HG03565 (cell line): Measurements from ENCODE around the gene NAA30.

Source experiments
- ATAC-seq: cut with Tn5 transposase; IDR thresholded peaks from one replicate; pipeline ENCODE4 v1.9.1; 2021; ENCODE audit warnings: mild to moderate bottlenecking, moderate library complexity; ENCODE audit not compliant: unreplicated experiment

Gene NAA30

DNA sequence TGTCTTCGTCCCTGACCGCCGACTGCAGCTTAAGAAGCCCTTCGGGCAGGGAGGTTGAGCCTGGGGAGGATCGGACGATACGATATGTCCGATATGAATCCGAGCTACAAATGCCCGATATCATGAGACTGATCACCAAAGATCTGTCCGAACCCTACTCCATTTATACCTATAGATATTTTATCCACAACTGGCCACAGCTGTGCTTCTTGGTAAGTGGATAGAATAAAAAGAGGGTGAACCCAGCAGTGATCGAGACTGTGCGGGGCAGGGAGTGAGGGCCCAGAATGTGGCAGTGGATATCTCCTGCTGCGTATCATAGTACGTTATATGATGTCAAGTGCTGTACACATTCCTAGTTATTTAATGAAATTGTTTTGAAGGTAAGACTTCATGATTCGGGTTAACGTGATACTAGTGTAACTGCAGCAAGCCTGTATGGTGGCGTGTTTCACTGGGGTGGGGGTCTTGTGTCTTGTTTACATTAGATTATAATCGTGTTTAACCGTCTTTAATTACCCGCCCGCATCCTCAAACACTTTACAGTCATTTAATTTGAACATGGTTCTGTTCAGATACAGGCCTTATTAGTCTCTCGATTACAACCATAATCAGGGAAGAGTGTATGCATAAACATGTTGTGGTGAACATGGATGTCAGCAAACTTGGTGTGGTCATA lies 1.3 kb downstream of the NAA30 start:
- ATAC-seq: no peak

DNA sequence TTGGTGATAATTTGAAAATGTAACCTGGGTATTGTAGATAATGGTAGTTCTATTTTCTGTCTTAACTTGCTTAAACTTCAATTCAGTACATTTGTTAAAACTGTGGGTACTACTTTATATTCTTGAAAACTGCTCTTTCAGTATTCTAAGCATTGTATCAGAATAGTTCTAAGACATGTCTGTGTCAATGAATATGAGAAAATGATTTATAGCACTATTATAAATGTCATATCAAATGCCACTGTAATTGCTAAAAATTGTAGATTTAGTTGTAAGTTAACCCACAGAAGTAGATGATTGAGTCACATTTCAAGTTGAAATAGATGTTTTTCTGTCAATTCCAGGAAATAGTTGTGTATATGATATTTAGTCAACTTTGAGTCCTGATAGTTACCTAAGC lies 2.4 kb downstream of the NAA30 start:
- ATAC-seq: no peak

DNA sequence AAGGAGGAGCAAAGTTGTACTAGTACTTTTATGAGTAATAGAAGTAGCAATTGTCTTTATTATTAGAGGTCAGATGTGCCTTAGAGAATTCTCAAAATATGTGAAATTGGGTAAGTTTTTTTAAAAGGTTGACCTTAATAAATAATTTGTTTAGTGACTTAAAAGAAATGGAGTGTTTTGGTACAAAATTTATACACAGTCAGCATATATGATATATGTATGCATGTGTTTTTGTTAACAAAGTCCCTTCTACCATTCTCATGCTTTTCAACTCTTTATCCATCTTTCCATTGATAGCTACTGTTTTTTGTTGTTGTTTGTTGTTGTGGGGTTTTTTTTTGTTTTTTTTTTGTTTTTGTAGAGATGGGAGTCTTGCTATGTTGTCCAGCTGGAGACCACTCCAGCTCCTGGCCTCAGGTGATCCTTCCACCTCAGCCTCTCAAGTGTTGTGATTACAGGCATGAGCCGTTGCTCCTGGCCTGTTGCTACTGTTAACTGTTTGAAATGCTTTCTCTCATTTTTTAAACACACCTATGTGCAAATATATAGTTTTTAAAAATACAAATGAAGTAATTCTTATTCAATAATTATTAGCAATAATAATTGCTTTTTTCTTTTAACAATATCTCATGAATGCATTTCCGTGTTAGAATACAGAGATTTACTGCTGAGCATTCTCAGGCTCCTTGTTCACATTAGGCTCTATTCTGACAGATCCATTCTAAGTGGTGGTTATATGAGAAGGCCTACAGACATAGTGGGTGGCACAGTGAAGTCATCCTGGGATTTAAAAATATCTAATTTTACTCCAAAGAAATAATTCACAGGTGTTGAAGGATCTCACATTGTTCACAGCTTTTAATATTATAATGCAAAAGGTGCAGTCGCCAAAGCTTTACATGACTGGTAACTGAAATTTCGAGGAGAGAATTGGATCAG lies 10.4 kb downstream of the NAA30 start:
- ATAC-seq: no peak

DNA sequence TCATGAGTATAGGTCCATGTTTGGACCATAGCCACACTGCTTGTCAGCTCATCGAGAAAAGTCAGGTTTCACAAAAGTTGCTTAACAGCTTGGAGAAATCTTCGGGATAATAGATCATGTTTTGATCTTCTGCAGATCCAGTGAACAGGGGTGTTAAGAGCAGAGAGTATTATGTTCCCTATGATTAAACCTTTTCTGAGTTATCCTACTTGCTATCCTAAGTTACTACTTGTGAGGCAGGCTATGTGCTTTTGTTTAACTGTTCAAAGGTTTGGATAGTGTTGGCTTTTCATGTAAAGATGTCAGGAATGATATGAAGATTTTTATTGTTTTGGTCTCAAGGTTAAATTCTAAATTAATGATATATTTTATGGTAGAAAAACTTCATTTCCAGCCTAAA lies 11.1 kb downstream of the NAA30 start:
- ATAC-seq: no peak

DNA sequence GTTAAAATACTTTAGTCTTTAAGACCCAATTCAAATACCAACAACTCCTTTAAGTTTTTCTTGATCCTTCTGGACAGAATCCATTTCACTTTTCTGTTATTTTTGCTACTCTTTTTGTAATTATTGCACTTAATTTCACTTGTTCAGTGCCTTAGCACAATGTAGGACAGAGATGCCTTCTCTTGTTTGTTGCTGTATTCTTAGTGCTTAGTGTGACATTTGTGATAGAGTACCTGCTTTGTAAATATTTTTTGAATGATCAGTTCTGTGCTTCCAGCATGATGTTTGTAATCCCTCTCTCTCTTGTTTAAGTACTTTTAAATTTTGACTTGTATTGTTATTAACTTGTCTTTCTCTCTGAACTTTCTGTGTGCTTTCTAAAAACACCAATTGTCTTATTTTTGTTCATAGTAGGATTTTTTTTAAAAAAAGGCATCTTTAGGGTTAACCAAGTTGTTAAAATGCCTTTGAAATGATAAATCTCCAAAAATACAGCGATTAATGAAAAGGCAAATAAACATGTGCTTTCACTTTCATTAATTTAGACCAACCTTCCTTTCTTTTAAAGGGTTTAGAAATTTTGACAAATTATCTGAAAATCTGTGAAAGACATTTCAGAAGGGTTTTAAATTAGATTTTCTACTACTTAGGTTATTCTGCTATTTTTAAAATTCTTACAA lies 11.9 kb downstream of the NAA30 start:
- no peak for ATAC-seq

DNA sequence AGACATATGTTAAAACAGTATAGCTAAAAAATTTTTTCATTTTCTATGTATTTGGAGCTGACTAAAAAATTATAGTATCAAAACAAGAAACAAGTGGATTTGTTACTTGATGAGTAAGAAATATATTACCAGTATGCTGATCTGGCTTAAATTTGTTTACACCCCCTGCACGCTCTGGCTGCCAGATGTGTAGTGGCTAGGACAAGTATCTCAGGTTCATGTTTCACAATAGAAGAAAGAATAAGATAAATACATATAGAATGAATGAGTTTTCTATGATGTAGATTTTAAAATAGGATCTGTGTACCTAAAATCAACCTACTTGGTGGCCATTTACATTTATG lies 13.1 kb downstream of the NAA30 start:
- no peak for ATAC-seq

DNA sequence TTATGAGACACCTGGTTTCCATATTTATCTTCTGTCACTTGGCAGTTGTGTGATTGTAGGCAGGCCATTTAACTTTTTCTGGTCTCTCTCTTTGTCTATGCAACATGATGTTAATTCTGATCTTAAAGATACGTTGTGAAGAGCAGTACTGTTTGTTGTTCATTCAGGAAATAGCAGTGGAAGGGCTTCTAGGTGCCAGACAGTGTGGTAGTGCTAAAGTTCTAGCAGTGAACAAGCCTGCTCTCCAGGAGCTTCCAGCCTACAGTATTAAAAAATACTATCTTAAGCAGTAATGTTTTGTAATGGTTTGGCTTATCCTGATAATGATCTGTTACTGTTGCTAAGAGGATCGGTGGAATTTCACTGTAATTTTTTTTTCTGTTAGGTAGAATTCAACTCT lies 15.2 kb downstream of the NAA30 start:
- ATAC-seq: no peak

DNA sequence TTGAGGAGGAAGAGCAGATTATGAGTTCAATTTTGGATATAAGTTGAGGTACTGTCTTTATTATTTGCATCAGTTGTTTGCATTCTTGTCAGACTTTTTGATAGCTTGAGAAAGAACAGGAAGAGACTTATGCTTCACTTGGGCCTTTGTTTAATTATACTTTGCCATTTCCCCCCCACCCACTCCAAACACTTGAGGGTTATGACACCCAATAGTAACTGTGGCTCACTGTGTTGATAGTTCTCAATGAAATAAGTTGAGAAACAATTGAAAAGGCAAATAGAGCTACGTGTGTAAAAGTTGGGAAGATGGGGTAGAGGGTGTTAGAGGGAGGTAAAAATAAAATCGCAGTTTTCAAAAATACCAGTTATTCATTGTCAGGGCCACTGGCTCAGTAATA lies 17.7 kb downstream of the NAA30 start:
- no peak for ATAC-seq

DNA sequence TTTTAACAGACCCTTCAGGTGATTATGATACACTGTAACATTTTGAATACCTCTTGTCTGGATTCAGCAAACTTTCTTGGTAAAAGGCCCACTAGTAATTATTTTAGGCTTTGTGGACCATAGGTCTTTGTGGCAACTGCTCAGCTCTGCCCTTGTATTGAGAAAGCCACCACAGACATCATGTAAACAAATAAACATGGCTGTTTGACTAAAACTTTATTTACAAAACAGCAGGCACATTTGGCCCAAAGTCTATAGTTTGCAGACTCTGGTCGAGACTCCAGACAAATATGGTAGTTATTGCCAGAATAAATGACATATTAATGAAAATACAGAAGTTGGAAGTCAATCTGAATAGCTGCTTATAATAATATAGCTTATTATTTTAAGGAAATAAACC lies 18.2 kb downstream of the NAA30 start:
- no peak for ATAC-seq

DNA sequence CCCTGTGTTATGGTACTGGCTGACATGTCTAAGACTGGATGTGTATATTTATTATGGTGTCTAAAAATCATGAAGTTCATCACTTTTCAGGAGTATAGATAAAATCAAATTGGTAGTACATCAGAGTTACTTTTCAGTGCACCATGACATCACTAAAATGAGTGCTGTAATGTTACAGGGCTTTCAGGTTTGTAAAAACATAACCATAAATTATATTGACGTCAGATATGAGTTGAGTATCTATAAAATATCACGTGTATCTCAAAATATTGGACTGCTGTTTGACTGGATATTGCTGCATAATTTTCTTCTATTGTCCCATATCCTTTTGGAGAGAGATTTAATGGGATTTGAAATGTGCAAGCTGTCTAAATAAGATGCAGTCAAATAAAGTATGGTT lies 22.0 kb downstream of the NAA30 start:
- no peak for ATAC-seq

DNA sequence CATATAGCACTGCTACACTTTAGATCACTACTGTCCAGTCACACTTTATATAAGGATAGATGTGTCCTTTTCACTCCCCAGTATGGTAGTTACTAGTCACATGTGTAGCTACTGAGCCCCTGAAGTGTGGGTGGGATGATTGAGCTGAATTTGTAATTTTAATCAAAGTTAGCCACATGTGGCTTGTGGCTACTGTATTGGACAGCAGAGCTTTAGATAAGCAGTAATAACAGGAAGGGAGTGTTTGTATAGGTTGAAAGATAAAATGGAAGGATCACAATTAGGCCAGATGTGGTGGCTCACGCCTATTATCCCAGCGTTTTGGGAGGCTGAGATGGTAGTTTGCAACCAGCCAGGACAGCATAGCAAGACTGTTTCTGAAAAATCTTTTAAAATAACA lies 23.5 kb downstream of the NAA30 start:
- no peak for ATAC-seq

DNA sequence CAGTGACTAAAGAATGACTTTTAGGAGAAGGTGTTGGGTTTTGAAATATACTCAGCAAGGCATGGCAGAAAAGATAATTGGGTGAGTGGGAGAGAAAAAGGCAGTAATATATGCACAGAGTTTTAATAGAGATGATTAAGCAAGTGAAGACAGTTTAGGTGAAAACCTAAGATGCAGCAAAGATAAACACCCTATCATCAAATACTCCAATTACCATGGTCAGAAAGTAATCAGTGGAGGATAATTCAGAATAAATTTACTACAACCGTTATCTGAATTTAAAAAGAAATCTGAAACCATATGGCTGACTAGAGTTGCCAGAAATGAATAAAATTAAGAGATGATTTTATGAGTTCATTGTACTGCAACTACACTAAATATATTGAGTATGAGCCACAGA lies 26.8 kb downstream of the NAA30 start:
- ATAC-seq: no peak

DNA sequence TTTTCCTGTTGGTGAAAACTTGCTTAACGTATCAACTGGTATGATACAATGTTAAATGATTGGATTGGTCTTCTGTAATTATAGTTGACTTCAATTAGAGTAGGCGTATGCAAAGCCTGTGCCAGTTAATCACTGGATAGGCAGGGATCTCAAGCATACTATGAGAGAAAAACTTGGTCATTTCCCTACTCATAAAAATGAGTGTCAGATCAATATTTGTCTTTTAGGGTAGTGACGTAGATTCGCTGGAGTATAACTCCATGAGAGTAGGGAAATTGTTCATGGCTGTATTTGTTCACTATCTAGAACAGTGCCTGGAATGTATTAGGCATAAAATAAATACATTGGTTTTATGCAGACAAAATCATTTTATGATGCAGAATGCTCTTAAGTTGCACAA lies 28.6 kb downstream of the NAA30 start:
- ATAC-seq: no peak

DNA sequence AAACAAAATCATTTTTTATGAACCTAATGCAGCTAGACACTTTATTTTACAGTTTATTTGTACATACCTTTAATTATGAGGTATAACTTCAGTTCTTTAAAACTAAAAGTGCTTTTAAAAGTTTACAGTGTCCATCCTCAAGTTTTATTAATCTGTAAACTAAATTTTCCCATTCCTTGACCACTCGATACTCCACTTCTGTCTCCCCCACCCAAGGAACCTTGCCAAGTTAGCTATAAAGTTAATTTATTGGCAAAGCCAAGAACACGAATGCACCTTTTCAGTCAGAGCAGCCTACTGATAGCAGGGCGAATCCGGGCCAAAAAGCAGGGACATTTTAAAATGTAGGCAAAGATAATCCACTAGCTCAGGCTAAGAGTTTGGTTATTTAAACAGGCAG lies 29.6 kb downstream of the NAA30 start:
- ATAC-seq: no peak

DNA sequence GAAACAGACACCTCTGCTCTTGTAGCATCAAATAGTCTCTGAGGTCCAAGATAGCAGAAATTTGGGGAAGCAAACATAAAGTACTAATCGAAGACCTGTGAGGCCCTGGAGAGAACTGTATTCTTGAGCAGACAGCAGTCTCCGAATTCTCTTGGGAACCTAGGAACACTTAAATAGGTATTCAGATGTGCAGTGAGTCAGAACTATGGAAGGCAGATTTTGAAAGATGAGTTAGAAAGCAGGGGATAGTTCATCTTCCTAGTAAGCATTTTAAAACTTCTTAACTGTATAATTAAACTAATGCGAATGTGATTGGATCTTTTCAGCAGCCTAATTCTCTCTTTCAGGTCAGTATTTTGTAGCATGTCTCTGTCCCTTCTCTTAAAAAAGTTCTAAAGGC lies 30.6 kb downstream of the NAA30 start:
- no peak for ATAC-seq

DNA sequence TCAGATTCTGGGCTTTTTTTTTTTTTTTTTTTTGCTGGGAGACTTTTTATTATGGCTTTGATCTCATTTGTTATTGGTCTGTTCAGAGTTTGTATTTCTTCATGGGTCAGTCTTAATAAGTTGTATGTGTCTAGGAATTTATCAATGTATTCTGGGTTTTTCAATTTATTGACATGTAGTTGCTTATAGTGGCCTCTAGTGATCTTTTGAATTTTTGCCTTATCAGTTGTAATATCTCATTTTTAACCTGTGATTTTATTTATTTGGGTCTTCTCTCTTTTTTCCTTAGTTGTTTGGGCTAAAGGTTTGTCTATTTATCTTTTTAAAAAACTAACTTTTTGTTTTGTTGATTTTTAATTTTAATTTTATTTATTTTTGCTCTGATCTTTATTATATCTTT lies 45.5 kb downstream of the NAA30 start:
- ATAC-seq: no peak

DNA sequence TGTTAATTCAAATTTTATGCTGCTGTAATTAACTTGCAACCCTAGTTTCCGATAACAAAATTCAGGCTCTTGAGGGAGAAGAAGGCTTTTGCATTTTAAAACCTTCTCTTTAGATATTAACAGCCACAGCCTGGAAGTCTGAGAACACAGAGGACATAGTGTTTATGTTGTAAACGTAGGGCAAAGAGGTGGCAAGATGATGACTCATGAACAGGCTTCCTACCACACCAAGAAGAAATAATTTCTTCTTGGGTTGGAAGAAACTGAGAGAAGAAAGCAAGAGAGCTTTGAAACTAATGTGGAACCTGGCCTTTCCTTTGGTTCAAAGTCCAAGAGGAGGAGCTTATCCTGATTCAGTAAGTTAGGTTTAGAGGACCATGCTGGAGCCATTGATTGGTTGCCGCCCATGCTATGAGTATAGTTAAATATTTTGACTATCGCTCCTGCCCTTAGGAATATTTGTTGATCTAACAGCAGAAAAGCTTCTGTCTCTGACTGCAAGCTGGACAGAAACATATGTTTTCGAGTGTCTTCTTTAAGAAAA lies 71.5 kb downstream of the NAA30 start:
- no peak for ATAC-seq

DNA sequence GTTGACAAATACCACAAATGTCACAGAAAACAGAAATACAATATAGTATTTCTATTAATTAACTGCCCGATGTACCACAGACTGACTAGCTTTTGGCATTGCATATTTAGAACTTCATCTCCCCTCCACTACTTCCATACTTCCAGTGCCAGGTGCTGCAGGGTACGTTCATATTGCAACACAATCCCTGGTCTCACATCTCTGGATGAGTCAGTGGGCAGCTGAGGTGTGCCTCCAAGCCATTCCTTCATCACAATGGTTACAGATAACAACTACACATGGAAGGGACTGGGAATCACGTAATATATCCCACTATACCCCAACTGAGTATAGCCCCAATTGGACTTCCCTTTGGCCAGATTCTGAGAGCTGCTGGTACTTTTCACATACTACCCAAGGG lies 72.2 kb downstream of the NAA30 start:
- ATAC-seq: no peak

DNA sequence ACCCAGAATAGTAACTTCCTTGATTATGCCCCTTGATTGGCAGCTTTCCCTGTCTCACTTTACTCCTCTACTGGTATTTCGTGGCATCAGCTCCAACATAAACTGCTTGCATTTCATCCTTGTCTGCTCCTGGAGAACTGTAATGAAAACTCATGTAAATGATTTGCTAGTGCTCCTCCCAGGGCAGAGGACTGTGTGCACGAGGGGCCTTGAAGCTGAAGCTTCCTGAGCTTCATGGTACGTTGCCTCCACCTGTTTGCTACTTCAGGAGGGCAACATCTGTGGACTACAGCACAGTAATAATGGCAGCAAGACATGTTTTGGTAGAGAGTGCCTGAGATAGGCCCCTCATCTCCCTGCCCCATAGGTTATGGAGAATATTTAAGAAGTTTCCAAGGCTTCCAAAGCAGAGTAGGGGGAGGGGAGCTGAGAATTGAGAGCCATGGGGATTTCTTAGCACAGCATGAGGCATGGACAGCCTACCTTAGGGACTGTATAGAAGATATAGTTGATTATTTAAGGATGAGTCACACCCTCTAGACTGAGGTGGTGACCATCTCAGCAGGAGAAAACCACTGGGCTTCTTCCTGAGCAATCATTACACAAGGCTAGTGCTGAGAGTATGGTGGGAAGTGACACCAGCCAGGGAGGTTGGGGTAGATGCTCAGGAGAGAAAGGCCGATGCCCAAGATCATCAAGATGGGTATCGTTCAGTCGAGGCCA lies 73.8 kb downstream of the NAA30 start:
- peak; percentile 53 for ATAC-seq
